Small intestine (tissue), 7 donors: ENCODE measurements around the gene EHD2. TPM values are rescaled to one million over a fixed set of nuclear protein-coding genes. Genes with fewer than 3 reads are reported as not detected.
A peak's percentile ranks its signal among the peaks of the same experiment; 100 is the strongest.

Source experiments
- DNase-seq, 2 donors: peaks; one replicate each; pipeline versions ENCODE4 v3.0.0 to v3.0.0-alpha.2; 2013
- FAIRE-seq: peaks from 2 replicates; lab custom pipeline; 2012; peaks lifted over from hg19 to GRCh38; lab: Jason Lieb, UNC
- H3K27ac ChIP-seq, 3 donors: one replicate each; pipeline ENCODE4 v1.5.1; 2013; ENCODE audit warnings: low read length in 2 of 3, mild to moderate bottlenecking in 2 of 3, control low read depth in 1 of 3, inconsistent platforms in 1 of 3, low read depth in 1 of 3, moderate library complexity in 1 of 3
- H3K27me3 ChIP-seq, 3 donors: one replicate each; pipeline ENCODE4 v1.6.1; 2013; ENCODE audit warnings: low read length in 3 of 3, inconsistent platforms in 1 of 3; ENCODE audit not compliant: control insufficient read depth in 3 of 3, insufficient read depth in 3 of 3
- H3K36me3 ChIP-seq, 3 donors: one replicate each; pipeline ENCODE4 v1.6.1; 2013; ENCODE audit warnings: low read length in 3 of 3, inconsistent platforms in 1 of 3, low read depth in 1 of 3, mild to moderate bottlenecking in 1 of 3, moderate library complexity in 1 of 3; ENCODE audit not compliant: control insufficient read depth in 3 of 3, insufficient read depth in 2 of 3
- H3K4me1 ChIP-seq, 3 donors: one replicate each; pipeline ENCODE4 v1.6.1; 2013; ENCODE audit warnings: low read length in 2 of 3, inconsistent platforms in 1 of 3, low read depth in 1 of 3, mild to moderate bottlenecking in 1 of 3, moderate library complexity in 1 of 3; ENCODE audit not compliant: control insufficient read depth in 3 of 3, insufficient read depth in 2 of 3
- H3K4me3 ChIP-seq, 3 donors: one replicate each; pipeline ENCODE4 v1.5.1; 2013; ENCODE audit warnings: low read length in 3 of 3, control low read depth in 1 of 3, inconsistent platforms in 1 of 3, low read depth in 1 of 3, mild to moderate bottlenecking in 1 of 3, moderate library complexity in 1 of 3
- H3K9me3 ChIP-seq, 2 donors: one replicate each; pipeline ENCODE4 v1.6.1; 2013; ENCODE audit warnings: low read depth in 1 of 2, low read length in 1 of 2; ENCODE audit not compliant: control insufficient read depth in 2 of 2, insufficient read depth in 1 of 2
- WGBS, 3 donors: extraction: QIAGEN DNeasy Blood & Tissue Kit; methylation state at CpG; one replicate each; pipeline ENCODE4 v1.1.7; 2013; 5-methylcytosine and 5-hydroxymethylcytosine counted together
- polyA plus RNA-seq, 4 donors: library from polyadenylated mRNA; stranded (reverse) in 3 of 4; unstranded in 1 of 4; fragments of 200-250 nt in 3 of 4; fragments of 120-200 nt in 1 of 4; gene quantifications; one replicate each; pipeline versions ENCODE4 v1.2.1 to v1.2.3, GENCODE V29; 2013
- donor health status: healthy with polysubstance abuse.
- donor health status: control.
- donor health status: control.
- donor health status: Bipolar disorder and iron deficiency.
- donor health status: healthy.

EHD2 gene
- polyA plus RNA-seq, 4 donors = 0.89 to 35.1 (median 12.4) TPM

DNA sequence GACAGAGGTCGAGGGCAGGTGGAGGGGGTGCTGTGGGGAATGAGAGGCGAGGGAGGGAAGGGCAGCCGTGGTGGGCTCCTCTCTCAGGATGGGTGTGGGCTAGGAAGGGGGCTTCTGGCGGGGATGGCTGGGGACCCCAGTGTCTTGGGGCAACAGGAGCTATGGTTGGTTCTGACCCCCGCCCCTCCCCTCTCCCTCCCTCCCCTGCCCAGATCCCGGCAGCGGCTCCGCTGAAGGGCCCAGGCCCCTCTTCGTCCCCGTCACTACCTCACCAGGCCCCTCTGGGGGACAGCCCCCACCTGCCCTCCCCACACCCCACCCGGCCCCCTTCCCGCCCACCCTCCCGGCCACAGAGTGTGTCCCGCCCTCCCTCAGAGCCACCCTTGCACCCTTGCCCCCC lies 19.3 kb upstream of the EHD2 start:
- Histone ChIP-seq H3K4me3 (no peak overlapping the region), H3K36me3 (peaks cover 0 to 58% (median 8%) of the 10 kb centered on the region in 3 donors), H3K27me3 (no peaks in the 10 kb centered on the region), H3K27ac (no peak overlapping the region), H3K4me1 (peaks cover 0 to 3% (median 0%) of the 10 kb centered on the region in 3 donors), H3K9me3 (no peaks in the 10 kb centered on the region)
- DNase-seq (no peak), FAIRE-seq (no peak)
- WGBS, 3 donors = 88 to 89% (median 88%) methylated on average over 3 to 14 of the region's 14 CpGs

DNA sequence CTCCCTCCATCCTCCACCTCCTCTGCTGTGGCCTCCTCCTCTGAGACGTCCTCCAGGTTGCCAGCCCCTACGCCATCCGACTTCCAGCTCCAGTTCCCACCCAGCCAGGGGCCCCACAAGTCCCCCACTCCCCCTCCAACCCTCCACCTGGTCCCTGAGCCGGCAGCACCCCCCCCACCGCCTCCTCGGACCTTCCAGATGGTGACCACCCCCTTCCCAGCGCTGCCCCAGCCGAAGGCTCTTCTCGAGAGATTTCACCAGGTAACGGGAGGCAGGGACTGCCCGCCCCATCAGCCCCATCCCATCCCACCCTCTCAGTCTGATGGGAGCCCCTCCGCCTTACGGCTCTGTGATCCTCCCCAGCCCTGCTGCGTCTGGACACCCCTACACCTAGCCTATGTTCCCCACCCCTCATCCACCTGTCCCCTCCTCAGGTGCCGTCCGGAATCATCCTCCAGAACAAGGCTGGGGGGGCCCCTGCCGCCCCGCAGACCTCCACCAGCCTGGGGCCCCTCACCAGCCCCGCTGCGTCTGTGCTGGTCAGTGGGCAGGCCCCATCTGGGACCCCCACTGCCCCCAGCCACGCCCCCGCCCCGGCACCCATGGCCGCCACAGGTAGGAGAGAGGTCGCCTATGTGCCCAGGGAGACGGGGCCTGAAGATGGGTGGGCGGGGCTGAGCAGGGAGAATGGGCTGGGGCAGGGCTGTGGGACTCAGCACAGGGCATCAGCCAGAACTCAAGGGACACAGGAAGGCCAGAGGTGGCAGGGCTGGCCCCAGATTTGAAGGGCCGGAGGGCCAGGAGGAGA lies 18.6 kb upstream of the EHD2 start:
- H3K27ac ChIP-seq = no peak overlapping the region
- H3K4me1 ChIP-seq = peaks cover 0 to 3% (median 0%) of the 10 kb centered on the region in 3 donors
- 91 to 92% (median 92%) methylated on average over 28 of the region's 28 CpGs for WGBS, 3 donors

DNA sequence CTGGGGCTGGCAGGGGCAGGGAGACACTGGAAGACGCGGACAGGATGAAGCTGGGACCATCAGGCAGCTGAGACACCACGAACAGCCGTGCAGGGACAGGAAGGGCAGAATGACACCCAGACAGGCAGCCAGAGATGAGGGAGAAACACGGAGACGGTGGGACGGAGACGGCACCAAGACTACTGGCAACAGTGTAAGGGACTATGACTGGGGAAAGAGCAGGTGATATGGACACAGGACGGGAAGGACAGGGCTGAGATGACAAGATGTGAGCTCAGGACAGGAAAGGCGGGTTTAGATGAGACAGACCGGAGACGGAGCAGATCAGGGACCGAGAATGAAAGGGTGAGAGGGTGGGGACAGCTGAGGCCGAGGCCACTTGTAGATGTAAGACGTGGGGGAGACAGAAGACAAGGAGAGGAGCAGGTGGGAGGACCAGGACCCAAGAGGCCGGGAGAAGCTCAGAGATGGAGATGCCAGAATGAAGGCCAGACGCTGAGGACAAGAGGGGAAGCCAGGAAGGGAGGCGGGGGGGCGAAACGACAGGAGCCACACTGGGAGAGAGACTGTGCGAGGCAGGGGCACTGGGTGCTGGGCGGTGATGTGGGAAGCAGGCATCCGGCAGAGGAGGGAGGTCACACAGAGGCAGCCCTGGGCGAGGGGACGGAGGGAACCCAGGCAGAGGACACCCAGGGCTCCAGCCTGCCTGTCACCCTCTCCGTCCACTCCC lies 17.5 kb upstream of the EHD2 start:
- Histone ChIP-seq H3K27ac (no peak overlapping the region), H3K36me3 (peaks cover 0 to 75% (median 11%) of the 10 kb centered on the region in 3 donors), H3K4me3 (no peak overlapping the region), H3K9me3 (no peaks in the 10 kb centered on the region), H3K27me3 (no peaks in the 10 kb centered on the region), H3K4me1 (peaks cover 0 to 3% (median 0%) of the 10 kb centered on the region in 3 donors)
- DNase-seq (no peak), FAIRE-seq (no peak)
- WGBS, 3 donors = 88 to 93% (median 91%) methylated on average over 23 to 26 of the region's 26 CpGs

More for the DNA sequence above, 18.6 kb upstream of the EHD2 start:
- no peak for FAIRE-seq
- no peaks in the 10 kb centered on the region for H3K27me3 ChIP-seq
- H3K9me3 ChIP-seq = no peaks in the 10 kb centered on the region
- peaks cover 0 to 65% (median 9%) of the 10 kb centered on the region in 3 donors for H3K36me3 ChIP-seq
- no peak overlapping the region for H3K4me3 ChIP-seq
- no peak for DNase-seq

DNA sequence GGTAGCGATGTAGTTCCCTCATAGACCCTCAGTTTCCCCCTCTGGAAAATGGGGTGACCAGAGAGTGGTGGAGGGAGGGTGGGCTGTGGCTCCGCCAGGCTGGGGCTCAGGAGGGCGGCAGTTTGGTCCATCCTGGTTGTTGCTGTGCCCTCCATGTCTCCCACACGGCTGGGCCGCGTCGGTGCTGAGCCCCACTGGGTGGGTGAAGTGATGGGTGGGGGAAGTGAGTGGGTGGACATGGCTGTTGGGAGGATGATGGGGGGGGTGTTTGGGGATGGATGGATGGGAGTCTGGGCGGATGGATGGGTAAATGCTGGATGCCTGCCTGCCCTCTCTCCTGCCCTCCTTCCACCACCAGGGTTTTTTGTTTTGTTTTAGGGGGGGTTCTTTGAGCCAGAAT lies 16.6 kb upstream of the EHD2 start:
- no peak for DNase-seq
- no peak for FAIRE-seq
- 93 to 97% (median 94%) methylated on average over 8 of the region's 8 CpGs for whole genome bisulfite sequencing, 3 donors
- no peak overlapping the region for H3K4me3 ChIP-seq
- no peaks in the 10 kb centered on the region for H3K27me3 ChIP-seq
- H3K4me1 ChIP-seq = peaks cover 0 to 3% (median 0%) of the 10 kb centered on the region in 3 donors
- H3K9me3 ChIP-seq = no peaks in the 10 kb centered on the region
- H3K36me3 ChIP-seq = peaks cover 0 to 77% (median 12%) of the 10 kb centered on the region in 3 donors
- H3K27ac ChIP-seq = no peak overlapping the region

DNA sequence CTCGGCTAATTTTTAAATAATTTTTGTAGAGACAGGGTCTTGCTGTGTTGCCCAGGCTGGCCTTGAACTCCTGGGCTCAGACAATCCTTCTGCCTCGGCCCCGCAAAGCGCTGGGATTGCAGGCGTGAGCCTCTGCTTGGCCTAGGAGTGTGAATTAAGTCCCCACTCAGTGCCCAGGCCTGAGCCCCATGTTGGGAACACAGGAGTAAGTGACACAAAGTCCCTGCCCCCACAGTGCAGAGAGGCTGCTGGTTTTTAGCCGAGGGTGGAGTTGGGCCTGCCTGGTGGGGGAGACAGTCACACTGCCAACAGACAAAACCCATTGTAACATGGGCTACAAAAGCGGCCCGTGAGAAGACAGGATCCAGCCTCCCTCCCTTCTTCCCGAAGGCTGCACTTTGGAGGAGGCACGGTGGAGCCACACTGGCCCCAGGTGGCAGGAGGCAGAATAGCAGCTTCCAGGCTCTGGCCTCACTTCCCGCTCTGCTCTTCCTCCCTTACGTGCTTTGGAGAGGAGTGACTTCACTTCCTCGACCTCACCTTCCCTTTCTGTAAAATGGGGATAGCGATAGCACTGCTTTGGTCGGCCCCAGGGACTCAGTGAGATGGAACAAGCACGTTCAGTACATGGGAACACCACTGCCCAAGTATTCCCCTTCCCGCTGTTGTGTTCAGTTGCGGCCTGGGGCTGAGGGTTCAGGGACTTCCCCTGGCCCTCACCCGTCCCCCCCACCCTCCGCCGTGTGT lies 15.2 kb upstream of the EHD2 start:
- Histone ChIP-seq H3K27me3 (no peaks in the 10 kb centered on the region), H3K9me3 (no peaks in the 10 kb centered on the region), H3K4me1 (peaks cover 0 to 3% (median 0%) of the 10 kb centered on the region in 3 donors), H3K27ac (peak overlapping the region in 2 of 3 donors; percentile 28 to 52), H3K4me3 (no peak overlapping the region), H3K36me3 (peaks cover 0 to 74% (median 18%) of the 10 kb centered on the region in 3 donors)
- WGBS, 3 donors = 29 to 45% (median 44%) methylated on average over 19 to 21 of the region's 21 CpGs
- peak; percentile 83 to 84 for DNase-seq
- FAIRE-seq = no peak

DNA sequence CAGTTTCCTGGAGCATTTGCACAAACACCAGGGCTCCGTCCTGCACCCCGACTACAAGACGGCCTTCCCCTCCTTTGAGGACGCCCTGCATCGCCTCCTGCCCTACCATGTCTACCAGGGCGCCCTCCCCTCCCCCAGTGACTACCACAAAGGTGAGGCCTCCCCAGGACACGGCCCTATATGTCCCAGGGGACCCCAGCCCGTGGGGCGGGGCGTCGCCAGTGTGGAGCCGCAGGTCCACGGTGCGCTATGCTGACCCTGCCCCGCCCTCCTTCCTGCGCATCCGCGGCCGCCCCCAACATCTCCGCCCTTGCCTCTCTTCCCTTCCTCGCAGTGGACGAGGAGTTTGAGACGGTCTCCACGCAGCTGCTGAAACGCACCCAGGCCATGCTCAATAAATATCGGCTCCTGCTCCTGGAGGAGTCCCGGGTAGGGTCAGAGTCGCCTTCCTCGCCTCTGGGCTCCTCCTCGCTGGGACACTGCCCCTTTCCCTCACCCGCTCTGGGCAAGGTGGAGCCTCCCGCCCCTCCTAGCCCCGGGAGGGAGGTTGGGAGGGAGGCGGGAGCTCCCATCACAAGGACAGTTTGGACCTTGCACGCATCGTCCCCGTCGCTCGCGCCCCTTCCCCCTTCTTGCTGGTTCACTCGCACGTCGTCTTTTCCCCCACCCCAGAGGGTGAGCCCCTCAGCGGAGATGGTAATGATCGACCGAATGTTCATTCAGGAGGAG lies 14.4 kb upstream of the EHD2 start:
- DNase-seq = no peak
- no peaks in the 10 kb centered on the region for H3K9me3 ChIP-seq
- H3K27me3 ChIP-seq = no peaks in the 10 kb centered on the region
- WGBS, 3 donors = 88 to 89% (median 89%) methylated on average over 37 to 46 of the region's 46 CpGs
- peaks cover 0 to 74% (median 18%) of the 10 kb centered on the region in 3 donors for H3K36me3 ChIP-seq
- FAIRE-seq = no peak
- H3K4me1 ChIP-seq = peaks cover 0 to 3% (median 0%) of the 10 kb centered on the region in 3 donors
- H3K4me3 ChIP-seq = no peak overlapping the region
- H3K27ac ChIP-seq = no peak overlapping the region

DNA sequence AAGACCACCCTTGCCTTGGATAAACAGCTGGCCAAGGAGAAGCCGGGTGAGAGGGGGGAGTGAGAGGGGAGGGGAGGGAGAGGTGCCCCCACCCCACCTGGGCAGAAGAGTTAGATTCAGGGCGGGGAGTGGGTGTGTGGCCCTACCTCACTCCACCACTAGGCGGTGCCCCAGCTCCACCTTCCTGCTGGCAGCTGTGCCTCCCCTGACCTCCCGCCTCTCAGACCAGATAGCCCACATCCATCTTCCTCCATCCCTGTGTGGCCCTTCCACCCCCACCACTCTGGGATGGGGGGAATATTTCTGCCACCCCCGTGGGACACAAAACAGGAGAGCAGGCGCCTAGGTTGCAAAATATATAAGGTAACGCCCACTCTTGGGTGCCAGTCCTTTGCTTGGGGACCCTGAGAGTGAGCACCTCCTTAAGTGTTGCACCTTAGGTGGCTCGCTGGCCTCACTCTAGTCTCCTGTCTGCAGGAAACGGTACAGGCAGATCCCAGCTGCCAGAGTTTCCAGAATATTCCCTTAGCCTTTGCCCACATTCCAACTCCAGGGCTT lies 13.8 kb upstream of the EHD2 start:
- peaks cover 0 to 3% (median 0%) of the 10 kb centered on the region in 3 donors for H3K4me1 ChIP-seq
- DNase-seq (peak; percentile 17 to 52), FAIRE-seq (no peak)
- H3K36me3 ChIP-seq = peaks cover 0 to 77% (median 18%) of the 10 kb centered on the region in 3 donors
- no peaks in the 10 kb centered on the region for H3K27me3 ChIP-seq
- no peak overlapping the region for H3K27ac ChIP-seq
- no peak overlapping the region for H3K4me3 ChIP-seq
- no peaks in the 10 kb centered on the region for H3K9me3 ChIP-seq
- WGBS, 3 donors = 60 to 64% (median 61%) methylated on average over 9 of the region's 9 CpGs
